Fibroblast of villous mesenchyme (primary cell): ENCODE measurements around the gene AHDC1. TPM values are rescaled to one million over a fixed set of nuclear protein-coding genes. Genes with fewer than 3 reads are reported as not detected.

Experiments
- DNase-seq: peaks from one replicate; pipeline ENCODE4 v3.0.0-alpha.2; 2010; ENCODE audit warnings: low read depth
- H3K4me3 ChIP-seq: 2 replicates; pipeline ENCODE4 v1.5.1; 2011; ENCODE audit warnings: low read depth, mild to moderate bottlenecking, low read length
- total RNA-seq: library from RNA; depleted of rRNA; stranded (reverse); fragments of >200 nt; gene quantifications from 2 replicates; pipeline ENCODE4 v1.2.3, GENCODE V29; 2012
- TF ChIP-seq, protein P1 (sequence below): IDR thresholded peaks from 2 replicates; pipeline ENCODE4 v1.5.1; 2012; ENCODE audit warnings: low read depth, mild to moderate bottlenecking, low read length; ENCODE audit not compliant: insufficient read depth

The AHDC1 gene
- total RNA-seq, 1 donor: 22.5 TPM

GRCh38 chr1:27566462-27567145 lies 37.3 kb downstream of the AHDC1 start:
- H3K4me3 ChIP-seq: no peak overlapping the region
- TF ChIP-seq, protein P1, sequence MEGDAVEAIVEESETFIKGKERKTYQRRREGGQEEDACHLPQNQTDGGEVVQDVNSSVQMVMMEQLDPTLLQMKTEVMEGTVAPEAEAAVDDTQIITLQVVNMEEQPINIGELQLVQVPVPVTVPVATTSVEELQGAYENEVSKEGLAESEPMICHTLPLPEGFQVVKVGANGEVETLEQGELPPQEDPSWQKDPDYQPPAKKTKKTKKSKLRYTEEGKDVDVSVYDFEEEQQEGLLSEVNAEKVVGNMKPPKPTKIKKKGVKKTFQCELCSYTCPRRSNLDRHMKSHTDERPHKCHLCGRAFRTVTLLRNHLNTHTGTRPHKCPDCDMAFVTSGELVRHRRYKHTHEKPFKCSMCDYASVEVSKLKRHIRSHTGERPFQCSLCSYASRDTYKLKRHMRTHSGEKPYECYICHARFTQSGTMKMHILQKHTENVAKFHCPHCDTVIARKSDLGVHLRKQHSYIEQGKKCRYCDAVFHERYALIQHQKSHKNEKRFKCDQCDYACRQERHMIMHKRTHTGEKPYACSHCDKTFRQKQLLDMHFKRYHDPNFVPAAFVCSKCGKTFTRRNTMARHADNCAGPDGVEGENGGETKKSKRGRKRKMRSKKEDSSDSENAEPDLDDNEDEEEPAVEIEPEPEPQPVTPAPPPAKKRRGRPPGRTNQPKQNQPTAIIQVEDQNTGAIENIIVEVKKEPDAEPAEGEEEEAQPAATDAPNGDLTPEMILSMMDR: no peak
- DNase-seq: no peak

GRCh38 chr1:27564710-27565649 lies 39.0 kb downstream of the AHDC1 start:
- TF ChIP-seq, protein P1: no peak
- H3K4me3 ChIP-seq: no peak overlapping the region
- DNase-seq: no peak

DNA sequence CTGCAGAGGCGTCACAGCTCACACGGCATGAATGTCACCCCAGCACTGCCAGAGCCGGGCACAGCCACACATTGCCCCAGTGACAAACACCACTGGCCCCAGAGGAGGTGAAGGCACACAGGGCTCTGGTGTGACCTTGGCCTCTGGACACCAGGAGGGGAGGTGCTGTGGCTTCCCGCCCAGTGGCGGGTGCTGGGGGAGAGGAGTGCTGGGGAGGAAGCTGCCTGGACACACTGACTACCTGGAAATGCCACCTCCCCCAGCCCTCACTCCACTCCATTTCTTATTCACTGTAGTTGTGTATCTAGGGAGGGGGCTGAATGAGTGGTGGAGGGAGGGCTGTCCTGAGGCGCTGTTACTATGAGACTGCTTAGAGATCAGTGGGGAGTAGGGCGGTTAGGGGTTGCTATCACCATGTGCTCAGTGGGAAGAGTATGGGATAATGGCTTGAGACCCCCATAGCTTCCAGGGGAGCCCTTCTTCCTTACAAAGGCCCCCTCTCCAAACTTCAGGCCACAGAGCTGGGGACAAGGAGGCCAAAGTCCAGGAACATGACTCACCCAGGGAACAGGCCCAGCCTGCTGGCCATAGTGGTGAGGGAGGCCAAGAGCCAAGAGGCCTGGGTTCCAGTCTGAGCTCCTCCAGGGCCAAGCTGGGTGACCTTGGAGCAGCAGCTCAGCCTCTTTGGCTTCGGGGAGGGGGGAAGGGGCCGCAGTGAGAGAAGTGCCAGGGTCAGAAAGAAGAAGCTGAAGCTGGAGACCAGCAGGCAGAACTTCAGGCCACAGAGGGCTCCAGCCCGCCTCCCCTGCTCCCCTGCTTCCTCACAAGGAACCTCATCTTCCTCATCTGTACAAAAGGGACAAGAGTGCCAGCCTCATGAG lies 40.1 kb downstream of the AHDC1 start:
- TF ChIP-seq, protein P1: no peak
- no peak for DNase-seq
- H3K4me3 ChIP-seq: no peak overlapping the region

DNA sequence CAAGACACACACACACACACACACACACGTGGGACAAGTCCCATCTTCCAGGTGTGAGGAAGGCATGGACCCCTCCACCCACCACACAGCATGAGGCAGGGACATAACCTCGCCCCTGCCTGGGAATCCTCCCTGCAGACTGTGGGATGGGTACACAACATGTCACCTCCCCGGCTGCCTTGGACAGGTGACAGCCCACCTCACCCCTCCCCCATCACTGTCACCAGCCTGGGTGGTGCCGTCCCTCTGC lies 40.7 kb downstream of the AHDC1 start:
- DNase-seq: no peak
- TF ChIP-seq, protein P1: no peak
- no peak overlapping the region for H3K4me3 ChIP-seq

GRCh38 chr1:27562534-27563340 lies 41.2 kb downstream of the AHDC1 start:
- TF ChIP-seq, protein P1: no peak
- no peak for DNase-seq

DNA sequence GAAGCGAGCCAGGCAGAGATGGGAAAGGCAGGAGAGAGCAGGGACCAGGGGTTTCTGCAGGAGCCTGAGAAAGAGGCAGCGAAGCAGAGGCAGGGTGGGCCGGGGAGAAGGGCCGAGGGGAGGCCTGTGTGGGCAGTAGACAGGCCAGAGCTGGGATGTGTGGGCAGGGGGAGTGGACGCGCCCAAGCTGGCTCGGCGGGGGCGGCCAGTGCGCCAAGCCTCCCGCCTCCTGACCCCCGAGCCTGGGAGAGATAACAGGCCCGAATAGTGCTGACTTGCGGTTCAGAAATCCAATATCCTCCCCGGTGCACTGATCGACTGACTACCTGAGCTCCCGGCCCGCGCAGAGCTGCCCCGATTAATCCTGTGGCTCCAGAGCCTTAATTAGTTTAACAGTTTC lies 41.9 kb downstream of the AHDC1 start:
- no peak overlapping the region for H3K4me3 ChIP-seq
- no peak for DNase-seq
- TF ChIP-seq, protein P1: no peak

More at GRCh38 chr1:27562534-27563340, 41.2 kb downstream of the AHDC1 start:
- H3K4me3 ChIP-seq: no peak overlapping the region
